Measurements from ENCODE around the gene FBH1.

Gene FBH1

GRCh38 chr10:5983774-5984173 lies 93.7 kb downstream of the FBH1 start:
- DNase-seq: no peak

- DNase-seq: no peak
Observed at GRCh38 chr10:5985029-5985428, 95.0 kb downstream of the FBH1 start.
